Coronary artery (tissue), 2 donors: ENCODE measurements around the gene LYPD5.

ENCODE experiments used
- DNase-seq: peaks from one replicate; pipeline ENCODE4 v3.0.0-alpha.2; 2017; ENCODE audit warnings: low spot score
- H3K27ac ChIP-seq, 2 donors: fragments of 200-600 bp; sonication (generic); one replicate each; pipeline ENCODE4 v1.5.1; 2016 to 2019
- H3K4me3 ChIP-seq: fragments of 200-600 bp; sonication (generic); 2 replicates; pipeline ENCODE4 v1.5.1; 2016; ENCODE audit warnings: mild to moderate bottlenecking, moderate library complexity
- TF ChIP-seq, protein P1 (sequence below): fragments of 200-600 bp; sonication (generic); IDR thresholded peaks from one replicate; pipeline ENCODE4 v1.5.1; 2019; ENCODE audit warnings: antibody characterized with exemption

LYPD5 gene

DNA sequence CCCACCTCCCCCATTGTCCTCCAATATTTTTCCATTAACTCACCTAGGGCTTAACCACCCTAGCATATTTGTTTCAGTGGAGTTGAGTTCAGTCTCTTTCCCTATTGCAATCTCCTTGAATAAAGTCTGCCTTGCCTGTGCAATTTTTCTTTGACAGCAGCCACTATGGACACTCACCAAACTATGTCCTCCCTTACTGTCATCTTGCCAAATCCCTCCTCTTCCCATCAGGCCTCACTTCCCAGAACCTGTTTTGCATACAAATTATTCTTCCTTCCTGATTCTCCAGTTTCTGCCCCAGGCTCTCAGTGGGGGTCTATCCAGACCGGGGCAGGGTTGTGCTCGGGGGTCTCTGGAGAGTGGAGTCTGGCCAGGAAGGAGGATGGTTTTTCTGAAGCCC, 2.2 kb upstream of the LYPD5 start:
- DNase-seq = peak; percentile 14
- Histone ChIP-seq H3K27ac (no peak overlapping the region), H3K4me3 (no peak overlapping the region)
- TF ChIP-seq, protein P1, sequence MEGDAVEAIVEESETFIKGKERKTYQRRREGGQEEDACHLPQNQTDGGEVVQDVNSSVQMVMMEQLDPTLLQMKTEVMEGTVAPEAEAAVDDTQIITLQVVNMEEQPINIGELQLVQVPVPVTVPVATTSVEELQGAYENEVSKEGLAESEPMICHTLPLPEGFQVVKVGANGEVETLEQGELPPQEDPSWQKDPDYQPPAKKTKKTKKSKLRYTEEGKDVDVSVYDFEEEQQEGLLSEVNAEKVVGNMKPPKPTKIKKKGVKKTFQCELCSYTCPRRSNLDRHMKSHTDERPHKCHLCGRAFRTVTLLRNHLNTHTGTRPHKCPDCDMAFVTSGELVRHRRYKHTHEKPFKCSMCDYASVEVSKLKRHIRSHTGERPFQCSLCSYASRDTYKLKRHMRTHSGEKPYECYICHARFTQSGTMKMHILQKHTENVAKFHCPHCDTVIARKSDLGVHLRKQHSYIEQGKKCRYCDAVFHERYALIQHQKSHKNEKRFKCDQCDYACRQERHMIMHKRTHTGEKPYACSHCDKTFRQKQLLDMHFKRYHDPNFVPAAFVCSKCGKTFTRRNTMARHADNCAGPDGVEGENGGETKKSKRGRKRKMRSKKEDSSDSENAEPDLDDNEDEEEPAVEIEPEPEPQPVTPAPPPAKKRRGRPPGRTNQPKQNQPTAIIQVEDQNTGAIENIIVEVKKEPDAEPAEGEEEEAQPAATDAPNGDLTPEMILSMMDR = no peak

DNA sequence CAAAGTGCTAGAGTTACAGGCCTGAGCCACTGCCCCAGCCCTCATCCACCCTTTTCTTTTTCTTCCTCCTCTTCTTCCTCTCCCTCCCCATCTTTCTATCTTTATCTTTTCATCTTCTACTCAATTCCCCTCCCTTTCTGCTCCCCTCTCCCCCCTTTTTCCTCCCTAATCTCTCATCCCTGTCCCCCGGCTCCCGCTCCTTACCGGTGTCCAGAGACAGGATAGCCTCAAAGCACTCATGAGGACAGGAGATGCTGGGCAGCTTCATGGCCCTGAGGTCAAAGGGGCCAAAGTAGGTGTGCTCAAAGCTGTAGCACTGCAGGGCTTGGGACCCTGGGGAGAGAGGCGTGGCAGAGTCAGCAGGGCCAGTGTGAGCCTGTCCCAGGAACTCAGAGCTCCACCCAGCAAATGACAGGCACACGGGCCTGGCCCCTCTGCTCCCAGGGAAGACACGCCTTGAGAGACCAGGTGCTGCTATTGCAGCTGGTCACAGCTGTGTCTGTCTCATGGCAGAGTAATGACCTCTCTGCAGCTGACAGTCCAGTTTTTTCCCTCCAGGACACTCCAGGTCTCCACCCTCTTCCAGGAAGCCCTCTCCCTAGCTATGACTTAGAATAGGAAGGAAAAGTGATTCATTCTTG, 2.6 kb downstream of the LYPD5 start:
- Histone ChIP-seq H3K4me3 (no peak overlapping the region), H3K27ac (no peak overlapping the region)
- DNase-seq = peak; percentile 46
- TF ChIP-seq, protein P1 = no peak

DNA sequence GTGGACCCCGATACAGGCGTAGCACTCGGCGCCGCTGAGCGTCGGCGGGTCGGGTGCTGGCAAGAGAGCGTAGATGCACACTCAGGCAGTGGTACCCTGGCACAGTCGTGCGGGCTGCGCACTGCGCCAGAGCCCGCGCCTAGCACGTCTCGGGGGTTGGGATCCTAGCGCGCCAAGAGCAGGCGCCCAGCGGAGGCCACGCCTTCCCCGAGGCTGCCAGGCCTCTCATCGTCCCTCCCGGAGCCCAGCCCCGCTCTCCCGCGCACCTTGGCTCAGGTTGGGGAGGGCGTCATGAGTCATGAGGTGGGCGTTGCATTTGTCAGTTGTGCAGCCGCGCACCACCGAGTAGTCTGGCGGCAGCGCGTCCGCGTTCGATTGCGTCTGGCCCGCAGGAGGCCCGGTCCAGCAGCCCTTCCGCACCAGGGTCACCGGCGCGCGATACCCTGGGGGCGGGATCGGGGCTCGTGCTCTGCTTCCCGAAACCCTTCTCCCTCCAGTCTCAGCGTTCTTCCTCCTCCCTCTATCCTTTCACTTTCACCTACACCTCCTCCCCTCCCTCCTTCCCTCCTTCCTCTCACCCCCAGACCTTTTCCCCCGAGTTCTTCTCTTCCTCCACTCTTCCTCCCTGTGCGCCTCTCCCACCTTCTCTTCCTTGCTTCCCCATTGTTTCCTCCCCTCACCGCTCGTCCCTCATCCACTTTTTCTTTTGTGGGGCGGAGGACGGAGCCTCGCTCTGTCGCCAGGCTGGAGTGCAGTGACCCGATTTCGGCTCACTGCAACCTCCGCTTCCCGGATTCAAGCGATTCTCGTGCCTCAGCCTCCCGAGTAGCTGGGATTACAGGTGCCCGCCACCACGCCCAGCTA, 3.5 kb downstream of the LYPD5 start:
- Histone ChIP-seq H3K27ac (no peak overlapping the region), H3K4me3 (peak overlapping the region; percentile 71)
- TF ChIP-seq, protein P1 = no peak
- DNase-seq = peak; percentile 62

- peak overlapping the region; percentile 71 for H3K4me3 ChIP-seq
- DNase-seq = peak; percentile 38
- no peak overlapping the region for H3K27ac ChIP-seq
- TF ChIP-seq, protein P1 = no peak
Observed at GRCh38 chr19:43798026-43798545, 4.2 kb downstream of the LYPD5 start.

GRCh38 chr19:43797556-43797955, 4.7 kb downstream of the LYPD5 start:
- no peak for DNase-seq
- TF ChIP-seq, protein P1 = no peak
- H3K4me3 ChIP-seq = no peak overlapping the region
- no peak overlapping the region for H3K27ac ChIP-seq

DNA sequence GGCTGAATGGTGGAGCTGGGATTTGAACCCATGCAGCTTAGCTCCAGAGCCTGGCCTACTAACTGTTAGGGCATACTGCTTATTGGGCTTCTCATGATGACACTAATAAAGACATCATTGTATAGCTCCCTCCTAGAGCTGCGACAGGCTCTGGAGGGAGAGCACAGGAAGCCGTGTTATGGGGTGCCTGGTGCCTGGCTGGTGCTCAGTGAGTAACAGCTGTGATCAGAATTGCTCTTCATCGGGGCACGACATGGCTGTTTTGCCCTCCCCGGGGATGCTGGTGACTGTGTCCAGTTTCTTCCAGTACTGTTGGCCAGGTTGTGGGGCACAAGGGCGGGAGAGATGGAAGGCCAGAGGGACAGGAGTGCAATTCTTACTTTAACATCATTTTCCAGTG, 5.1 kb downstream of the LYPD5 start:
- Histone ChIP-seq H3K4me3 (no peak overlapping the region), H3K27ac (no peak overlapping the region)
- TF ChIP-seq, protein P1 = no peak
- DNase-seq = no peak
